ENCODE measurements around the gene JADE1. TPM values are rescaled to one million over a fixed set of nuclear protein-coding genes. Genes with fewer than 3 reads are reported as not detected.

Gene JADE1
- total and polyA plus RNA-seq, 2 experiments from 2014 or later: 84.2 to 158 TPM

DNA sequence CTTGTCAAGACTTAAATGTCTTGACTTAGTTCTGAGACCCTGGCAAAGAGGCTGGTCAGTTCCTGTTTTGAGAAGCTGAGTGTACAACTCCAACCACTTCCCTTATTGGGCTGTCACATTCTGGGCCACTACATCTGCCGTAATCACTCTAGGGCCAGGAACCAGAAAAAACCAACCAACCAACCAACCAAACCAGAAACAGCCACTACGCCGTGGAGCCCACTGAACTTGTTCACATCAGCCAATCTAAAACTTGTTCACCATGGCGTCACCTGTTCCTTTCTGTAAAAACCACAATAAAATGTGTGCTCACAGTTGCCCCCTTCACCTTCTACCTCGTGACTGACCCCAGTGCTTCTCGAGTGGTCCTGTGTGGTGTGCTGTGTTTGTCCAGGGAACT, 107.3 kb downstream of the JADE1 start:
- Histone ChIP-seq H3K27me3 (ENCODE audit: insufficient read depth) (no peaks in the 10 kb centered on the region), H3K4me1 (ENCODE audit: insufficient read depth) (no peaks in the 10 kb centered on the region), H3F3A (replicated peaks; ENCODE audit: low read depth) (no peaks in the 10 kb centered on the region), H3K4me2 (no peak overlapping the region), H3K9me2 (ENCODE audit: insufficient read depth) (no peaks in the 10 kb centered on the region), H4K20me1 (replicated peaks; ENCODE audit: insufficient read depth) (no peaks in the 10 kb centered on the region), H3K79me2 (replicated peaks; ENCODE audit: insufficient read depth) (no peaks in the 10 kb centered on the region), H2AFZ (no peak overlapping the region), H3K36me3 (ENCODE audit: insufficient read depth) (no peaks in the 10 kb centered on the region), H3K4me3 (no peak overlapping the region), H3K27ac (ENCODE audit: low read depth) (no peak overlapping the region)
- no peaks in the 10 kb centered on the region for H3K4me1 Mint-ChIP-seq
- DNase-seq (ENCODE audit: low spot score) (no peak), ATAC-seq (no peak)
- no peak overlapping the region for H3K27ac Mint-ChIP-seq
- no peaks in the 10 kb centered on the region for H3K27me3 Mint-ChIP-seq (ENCODE audit: insufficient read depth, low read depth, poor library complexity)
- TF ChIP-seq ZNF114 (CRISPR knock-in tag; IDR thresholded peaks at IDR 0.05): no peak
- TF ChIP-seq, protein P1, sequence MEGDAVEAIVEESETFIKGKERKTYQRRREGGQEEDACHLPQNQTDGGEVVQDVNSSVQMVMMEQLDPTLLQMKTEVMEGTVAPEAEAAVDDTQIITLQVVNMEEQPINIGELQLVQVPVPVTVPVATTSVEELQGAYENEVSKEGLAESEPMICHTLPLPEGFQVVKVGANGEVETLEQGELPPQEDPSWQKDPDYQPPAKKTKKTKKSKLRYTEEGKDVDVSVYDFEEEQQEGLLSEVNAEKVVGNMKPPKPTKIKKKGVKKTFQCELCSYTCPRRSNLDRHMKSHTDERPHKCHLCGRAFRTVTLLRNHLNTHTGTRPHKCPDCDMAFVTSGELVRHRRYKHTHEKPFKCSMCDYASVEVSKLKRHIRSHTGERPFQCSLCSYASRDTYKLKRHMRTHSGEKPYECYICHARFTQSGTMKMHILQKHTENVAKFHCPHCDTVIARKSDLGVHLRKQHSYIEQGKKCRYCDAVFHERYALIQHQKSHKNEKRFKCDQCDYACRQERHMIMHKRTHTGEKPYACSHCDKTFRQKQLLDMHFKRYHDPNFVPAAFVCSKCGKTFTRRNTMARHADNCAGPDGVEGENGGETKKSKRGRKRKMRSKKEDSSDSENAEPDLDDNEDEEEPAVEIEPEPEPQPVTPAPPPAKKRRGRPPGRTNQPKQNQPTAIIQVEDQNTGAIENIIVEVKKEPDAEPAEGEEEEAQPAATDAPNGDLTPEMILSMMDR (conservative IDR thresholded peaks at IDR 0.05; ENCODE audit: low read depth in 2 of 2): no peak
- TF ChIP-seq, protein P2, sequence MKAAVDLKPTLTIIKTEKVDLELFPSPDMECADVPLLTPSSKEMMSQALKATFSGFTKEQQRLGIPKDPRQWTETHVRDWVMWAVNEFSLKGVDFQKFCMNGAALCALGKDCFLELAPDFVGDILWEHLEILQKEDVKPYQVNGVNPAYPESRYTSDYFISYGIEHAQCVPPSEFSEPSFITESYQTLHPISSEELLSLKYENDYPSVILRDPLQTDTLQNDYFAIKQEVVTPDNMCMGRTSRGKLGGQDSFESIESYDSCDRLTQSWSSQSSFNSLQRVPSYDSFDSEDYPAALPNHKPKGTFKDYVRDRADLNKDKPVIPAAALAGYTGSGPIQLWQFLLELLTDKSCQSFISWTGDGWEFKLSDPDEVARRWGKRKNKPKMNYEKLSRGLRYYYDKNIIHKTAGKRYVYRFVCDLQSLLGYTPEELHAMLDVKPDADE (IDR thresholded peaks at IDR 0.05): no peak
- no peak for TF ChIP-seq ZNF331 (CRISPR knock-in tag; IDR thresholded peaks at IDR 0.05; ENCODE audit: low read depth)
- TF ChIP-seq, protein P3, sequence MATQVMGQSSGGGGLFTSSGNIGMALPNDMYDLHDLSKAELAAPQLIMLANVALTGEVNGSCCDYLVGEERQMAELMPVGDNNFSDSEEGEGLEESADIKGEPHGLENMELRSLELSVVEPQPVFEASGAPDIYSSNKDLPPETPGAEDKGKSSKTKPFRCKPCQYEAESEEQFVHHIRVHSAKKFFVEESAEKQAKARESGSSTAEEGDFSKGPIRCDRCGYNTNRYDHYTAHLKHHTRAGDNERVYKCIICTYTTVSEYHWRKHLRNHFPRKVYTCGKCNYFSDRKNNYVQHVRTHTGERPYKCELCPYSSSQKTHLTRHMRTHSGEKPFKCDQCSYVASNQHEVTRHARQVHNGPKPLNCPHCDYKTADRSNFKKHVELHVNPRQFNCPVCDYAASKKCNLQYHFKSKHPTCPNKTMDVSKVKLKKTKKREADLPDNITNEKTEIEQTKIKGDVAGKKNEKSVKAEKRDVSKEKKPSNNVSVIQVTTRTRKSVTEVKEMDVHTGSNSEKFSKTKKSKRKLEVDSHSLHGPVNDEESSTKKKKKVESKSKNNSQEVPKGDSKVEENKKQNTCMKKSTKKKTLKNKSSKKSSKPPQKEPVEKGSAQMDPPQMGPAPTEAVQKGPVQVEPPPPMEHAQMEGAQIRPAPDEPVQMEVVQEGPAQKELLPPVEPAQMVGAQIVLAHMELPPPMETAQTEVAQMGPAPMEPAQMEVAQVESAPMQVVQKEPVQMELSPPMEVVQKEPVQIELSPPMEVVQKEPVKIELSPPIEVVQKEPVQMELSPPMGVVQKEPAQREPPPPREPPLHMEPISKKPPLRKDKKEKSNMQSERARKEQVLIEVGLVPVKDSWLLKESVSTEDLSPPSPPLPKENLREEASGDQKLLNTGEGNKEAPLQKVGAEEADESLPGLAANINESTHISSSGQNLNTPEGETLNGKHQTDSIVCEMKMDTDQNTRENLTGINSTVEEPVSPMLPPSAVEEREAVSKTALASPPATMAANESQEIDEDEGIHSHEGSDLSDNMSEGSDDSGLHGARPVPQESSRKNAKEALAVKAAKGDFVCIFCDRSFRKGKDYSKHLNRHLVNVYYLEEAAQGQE (IDR thresholded peaks at IDR 0.05; ENCODE audit: unreplicated experiment): no peak
- no peak for TF ChIP-seq JUNB (IDR thresholded peaks at IDR 0.05; ENCODE audit: unreplicated experiment)
- TF ChIP-seq, protein P4, sequence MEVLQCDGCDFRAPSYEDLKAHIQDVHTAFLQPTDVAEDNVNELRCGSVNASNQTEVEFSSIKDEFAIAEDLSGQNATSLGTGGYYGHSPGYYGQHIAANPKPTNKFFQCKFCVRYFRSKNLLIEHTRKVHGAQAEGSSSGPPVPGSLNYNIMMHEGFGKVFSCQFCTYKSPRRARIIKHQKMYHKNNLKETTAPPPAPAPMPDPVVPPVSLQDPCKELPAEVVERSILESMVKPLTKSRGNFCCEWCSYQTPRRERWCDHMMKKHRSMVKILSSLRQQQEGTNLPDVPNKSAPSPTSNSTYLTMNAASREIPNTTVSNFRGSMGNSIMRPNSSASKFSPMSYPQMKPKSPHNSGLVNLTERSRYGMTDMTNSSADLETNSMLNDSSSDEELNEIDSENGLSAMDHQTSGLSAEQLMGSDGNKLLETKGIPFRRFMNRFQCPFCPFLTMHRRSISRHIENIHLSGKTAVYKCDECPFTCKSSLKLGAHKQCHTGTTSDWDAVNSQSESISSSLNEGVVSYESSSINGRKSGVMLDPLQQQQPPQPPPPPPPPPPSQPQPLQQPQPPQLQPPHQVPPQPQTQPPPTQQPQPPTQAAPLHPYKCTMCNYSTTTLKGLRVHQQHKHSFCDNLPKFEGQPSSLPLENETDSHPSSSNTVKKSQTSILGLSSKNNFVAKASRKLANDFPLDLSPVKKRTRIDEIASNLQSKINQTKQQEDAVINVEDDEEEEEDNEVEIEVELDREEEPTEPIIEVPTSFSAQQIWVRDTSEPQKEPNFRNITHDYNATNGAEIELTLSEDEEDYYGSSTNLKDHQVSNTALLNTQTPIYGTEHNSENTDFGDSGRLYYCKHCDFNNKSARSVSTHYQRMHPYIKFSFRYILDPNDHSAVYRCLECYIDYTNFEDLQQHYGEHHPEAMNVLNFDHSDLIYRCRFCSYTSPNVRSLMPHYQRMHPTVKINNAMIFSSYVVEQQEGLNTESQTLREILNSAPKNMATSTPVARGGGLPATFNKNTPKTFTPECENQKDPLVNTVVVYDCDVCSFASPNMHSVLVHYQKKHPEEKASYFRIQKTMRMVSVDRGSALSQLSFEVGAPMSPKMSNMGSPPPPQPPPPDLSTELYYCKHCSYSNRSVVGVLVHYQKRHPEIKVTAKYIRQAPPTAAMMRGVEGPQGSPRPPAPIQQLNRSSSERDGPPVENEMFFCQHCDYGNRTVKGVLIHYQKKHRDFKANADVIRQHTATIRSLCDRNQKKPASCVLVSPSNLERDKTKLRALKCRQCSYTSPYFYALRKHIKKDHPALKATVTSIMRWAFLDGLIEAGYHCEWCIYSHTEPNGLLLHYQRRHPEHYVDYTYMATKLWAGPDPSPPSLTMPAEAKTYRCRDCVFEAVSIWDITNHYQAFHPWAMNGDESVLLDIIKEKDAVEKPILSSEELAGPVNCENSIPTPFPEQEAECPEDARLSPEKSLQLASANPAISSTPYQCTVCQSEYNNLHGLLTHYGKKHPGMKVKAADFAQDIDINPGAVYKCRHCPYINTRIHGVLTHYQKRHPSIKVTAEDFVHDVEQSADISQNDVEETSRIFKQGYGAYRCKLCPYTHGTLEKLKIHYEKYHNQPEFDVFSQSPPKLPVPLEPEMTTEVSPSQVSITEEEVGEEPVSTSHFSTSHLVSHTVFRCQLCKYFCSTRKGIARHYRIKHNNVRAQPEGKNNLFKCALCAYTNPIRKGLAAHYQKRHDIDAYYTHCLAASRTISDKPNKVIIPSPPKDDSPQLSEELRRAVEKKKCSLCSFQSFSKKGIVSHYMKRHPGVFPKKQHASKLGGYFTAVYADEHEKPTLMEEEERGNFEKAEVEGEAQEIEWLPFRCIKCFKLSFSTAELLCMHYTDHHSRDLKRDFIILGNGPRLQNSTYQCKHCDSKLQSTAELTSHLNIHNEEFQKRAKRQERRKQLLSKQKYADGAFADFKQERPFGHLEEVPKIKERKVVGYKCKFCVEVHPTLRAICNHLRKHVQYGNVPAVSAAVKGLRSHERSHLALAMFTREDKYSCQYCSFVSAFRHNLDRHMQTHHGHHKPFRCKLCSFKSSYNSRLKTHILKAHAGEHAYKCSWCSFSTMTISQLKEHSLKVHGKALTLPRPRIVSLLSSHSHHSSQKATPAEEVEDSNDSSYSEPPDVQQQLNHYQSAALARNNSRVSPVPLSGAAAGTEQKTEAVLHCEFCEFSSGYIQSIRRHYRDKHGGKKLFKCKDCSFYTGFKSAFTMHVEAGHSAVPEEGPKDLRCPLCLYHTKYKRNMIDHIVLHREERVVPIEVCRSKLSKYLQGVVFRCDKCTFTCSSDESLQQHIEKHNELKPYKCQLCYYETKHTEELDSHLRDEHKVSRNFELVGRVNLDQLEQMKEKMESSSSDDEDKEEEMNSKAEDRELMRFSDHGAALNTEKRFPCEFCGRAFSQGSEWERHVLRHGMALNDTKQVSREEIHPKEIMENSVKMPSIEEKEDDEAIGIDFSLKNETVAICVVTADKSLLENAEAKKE (CRISPR knock-in tag; IDR thresholded peaks at IDR 0.05): no peak
- TF ChIP-seq POLR2AphosphoS5 (IDR thresholded peaks at IDR 0.05; ENCODE audit: low read depth): no peak
- TF ChIP-seq EZH2 (IDR thresholded peaks at IDR 0.05; ENCODE audit: low read depth, unreplicated experiment): no peak
- no peak for TF ChIP-seq NANOG (IDR thresholded peaks at IDR 0.05; ENCODE audit: borderline replicate concordance)
- no peak for TF ChIP-seq CREB1 (CRISPR knock-in tag; IDR thresholded peaks at IDR 0.05; ENCODE audit: low read depth)
- no peak for TF ChIP-seq STAT1 (IDR thresholded peaks at IDR 0.05; ENCODE audit: unreplicated experiment)
- no peak for TF ChIP-seq EZH2phosphoT487 (IDR thresholded peaks at IDR 0.05; ENCODE audit: unreplicated experiment)
- H3K9me3 Mint-ChIP-seq: no peaks in the 10 kb centered on the region
- H3K36me3 Mint-ChIP-seq (ENCODE audit: low read depth): no peaks in the 10 kb centered on the region
- H3K4me3 Mint-ChIP-seq: no peak overlapping the region

Measured in GM23338 (cell line).